ENCODE results near the gene IARS1. TPM values are rescaled to one million over a fixed set of nuclear protein-coding genes. Genes with fewer than 3 reads are reported as not detected.

Gene IARS1
- total RNA-seq, 1 experiment from 2014 or later: 220 TPM

DNA sequence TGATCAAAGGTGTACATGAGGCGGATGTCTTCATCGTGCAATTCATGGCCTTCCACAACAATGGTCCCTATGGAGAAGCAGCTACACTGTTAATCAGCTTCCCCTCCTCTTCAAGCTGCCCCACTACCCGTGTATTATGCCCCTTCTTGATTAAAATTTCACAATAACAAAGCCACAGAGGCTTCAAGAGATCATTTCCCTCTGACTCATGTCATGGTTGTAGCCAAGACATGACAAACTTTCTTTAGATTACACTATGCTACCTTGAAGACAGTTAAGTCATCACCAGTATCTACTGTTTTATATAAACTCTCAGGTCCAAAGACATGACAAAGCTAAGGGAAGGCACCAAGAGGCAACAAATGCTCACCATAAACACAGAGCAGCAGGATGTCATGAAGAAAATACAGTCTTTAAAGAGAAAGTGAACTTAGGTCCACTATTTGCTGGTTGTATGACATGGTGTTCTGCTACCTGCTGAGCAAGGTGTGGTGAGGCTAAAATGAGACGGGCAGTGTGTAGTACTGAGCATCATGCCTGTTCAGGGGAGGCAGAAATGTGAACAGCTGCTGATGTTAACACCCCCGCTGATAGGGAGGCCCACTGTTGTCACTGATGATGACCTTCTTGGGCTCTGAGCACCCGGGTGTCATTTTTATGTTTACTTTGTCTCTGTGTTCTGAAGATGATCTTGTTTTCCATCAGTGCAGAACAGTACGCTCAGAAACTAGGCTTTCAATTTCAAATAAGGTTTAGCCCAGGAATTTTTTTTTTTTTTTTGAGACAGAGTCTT is 48.3 kb downstream of the IARS1 start (continued):
- TF ChIP-seq, protein P1, sequence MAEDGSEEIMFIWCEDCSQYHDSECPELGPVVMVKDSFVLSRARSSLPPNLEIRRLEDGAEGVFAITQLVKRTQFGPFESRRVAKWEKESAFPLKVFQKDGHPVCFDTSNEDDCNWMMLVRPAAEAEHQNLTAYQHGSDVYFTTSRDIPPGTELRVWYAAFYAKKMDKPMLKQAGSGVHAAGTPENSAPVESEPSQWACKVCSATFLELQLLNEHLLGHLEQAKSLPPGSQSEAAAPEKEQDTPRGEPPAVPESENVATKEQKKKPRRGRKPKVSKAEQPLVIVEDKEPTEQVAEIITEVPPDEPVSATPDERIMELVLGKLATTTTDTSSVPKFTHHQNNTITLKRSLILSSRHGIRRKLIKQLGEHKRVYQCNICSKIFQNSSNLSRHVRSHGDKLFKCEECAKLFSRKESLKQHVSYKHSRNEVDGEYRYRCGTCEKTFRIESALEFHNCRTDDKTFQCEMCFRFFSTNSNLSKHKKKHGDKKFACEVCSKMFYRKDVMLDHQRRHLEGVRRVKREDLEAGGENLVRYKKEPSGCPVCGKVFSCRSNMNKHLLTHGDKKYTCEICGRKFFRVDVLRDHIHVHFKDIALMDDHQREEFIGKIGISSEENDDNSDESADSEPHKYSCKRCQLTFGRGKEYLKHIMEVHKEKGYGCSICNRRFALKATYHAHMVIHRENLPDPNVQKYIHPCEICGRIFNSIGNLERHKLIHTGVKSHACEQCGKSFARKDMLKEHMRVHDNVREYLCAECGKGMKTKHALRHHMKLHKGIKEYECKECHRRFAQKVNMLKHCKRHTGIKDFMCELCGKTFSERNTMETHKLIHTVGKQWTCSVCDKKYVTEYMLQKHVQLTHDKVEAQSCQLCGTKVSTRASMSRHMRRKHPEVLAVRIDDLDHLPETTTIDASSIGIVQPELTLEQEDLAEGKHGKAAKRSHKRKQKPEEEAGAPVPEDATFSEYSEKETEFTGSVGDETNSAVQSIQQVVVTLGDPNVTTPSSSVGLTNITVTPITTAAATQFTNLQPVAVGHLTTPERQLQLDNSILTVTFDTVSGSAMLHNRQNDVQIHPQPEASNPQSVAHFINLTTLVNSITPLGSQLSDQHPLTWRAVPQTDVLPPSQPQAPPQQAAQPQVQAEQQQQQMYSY (CRISPR knock-in tag; IDR thresholded peaks at IDR 0.05): no peak
- TF ChIP-seq, protein P2, sequence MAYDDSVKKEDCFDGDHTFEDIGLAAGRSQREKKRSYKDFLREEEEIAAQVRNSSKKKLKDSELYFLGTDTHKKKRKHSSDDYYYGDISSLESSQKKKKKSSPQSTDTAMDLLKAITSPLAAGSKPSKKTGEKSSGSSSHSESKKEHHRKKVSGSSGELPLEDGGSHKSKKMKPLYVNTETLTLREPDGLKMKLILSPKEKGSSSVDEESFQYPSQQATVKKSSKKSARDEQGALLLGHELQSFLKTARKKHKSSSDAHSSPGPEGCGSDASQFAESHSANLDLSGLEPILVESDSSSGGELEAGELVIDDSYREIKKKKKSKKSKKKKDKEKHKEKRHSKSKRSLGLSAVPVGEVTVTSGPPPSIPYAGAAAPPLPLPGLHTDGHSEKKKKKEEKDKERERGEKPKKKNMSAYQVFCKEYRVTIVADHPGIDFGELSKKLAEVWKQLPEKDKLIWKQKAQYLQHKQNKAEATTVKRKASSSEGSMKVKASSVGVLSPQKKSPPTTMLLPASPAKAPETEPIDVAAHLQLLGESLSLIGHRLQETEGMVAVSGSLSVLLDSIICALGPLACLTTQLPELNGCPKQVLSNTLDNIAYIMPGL (CRISPR knock-in tag; IDR thresholded peaks at IDR 0.05): no peak
- TF ChIP-seq, protein P3, sequence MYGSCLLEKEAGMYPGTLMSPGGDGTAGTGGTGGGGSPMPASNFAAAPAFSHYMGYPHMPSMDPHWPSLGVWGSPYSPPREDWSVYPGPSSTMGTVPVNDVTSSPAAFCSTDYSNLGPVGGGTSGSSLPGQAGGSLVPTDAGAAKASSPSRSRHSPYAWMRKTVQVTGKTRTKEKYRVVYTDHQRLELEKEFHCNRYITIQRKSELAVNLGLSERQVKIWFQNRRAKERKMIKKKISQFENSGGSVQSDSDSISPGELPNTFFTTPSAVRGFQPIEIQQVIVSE (CRISPR knock-in tag; IDR thresholded peaks at IDR 0.05; ENCODE audit: borderline replicate concordance): no peak
- TF ChIP-seq SMAD4 (CRISPR knock-in tag; IDR thresholded peaks at IDR 0.05) (no peak), CREM (CRISPR knock-in tag; IDR thresholded peaks at IDR 0.05) (no peak), EMX1 (CRISPR knock-in tag; IDR thresholded peaks at IDR 0.05) (no peak), ZNF121 (CRISPR knock-in tag; IDR thresholded peaks at IDR 0.05) (no peak)
- TF ChIP-seq, protein P4, sequence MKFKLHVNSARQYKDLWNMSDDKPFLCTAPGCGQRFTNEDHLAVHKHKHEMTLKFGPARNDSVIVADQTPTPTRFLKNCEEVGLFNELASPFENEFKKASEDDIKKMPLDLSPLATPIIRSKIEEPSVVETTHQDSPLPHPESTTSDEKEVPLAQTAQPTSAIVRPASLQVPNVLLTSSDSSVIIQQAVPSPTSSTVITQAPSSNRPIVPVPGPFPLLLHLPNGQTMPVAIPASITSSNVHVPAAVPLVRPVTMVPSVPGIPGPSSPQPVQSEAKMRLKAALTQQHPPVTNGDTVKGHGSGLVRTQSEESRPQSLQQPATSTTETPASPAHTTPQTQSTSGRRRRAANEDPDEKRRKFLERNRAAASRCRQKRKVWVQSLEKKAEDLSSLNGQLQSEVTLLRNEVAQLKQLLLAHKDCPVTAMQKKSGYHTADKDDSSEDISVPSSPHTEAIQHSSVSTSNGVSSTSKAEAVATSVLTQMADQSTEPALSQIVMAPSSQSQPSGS (CRISPR knock-in tag; IDR thresholded peaks at IDR 0.05; ENCODE audit: borderline replicate concordance, low read depth): no peak
- TF ChIP-seq, protein P5, sequence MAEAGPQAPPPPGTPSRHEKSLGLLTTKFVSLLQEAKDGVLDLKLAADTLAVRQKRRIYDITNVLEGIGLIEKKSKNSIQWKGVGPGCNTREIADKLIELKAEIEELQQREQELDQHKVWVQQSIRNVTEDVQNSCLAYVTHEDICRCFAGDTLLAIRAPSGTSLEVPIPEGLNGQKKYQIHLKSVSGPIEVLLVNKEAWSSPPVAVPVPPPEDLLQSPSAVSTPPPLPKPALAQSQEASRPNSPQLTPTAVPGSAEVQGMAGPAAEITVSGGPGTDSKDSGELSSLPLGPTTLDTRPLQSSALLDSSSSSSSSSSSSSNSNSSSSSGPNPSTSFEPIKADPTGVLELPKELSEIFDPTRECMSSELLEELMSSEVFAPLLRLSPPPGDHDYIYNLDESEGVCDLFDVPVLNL (CRISPR knock-in tag; IDR thresholded peaks at IDR 0.05; ENCODE audit: borderline replicate concordance, low read depth): no peak
- TF ChIP-seq, protein P6, sequence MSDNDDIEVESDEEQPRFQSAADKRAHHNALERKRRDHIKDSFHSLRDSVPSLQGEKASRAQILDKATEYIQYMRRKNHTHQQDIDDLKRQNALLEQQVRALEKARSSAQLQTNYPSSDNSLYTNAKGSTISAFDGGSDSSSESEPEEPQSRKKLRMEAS (CRISPR knock-in tag; IDR thresholded peaks at IDR 0.05): no peak

Small RNAs within 50 kb of the gene (microRNA-seq; reads per million reads assigned to microRNA genes)
- gene MIR3651 (ENCODE audit: borderline number of aligned reads): 2.1 reads per million

Other genes starting within 250 kb of the IARS1 start
- gene SPTLC1, start 178.3 kb downstream of the IARS1 start, total RNA-seq (2021): 81.2 to 86.4 TPM (median 84.4 TPM) in 3 replicates
- gene NOL8, start 31.7 kb upstream of the IARS1 start, total RNA-seq (2021): 26.6 to 32.3 TPM (median 32.2 TPM) in 3 replicates
- gene CENPP, start 32.3 kb upstream of the IARS1 start, total RNA-seq (2021): 12.2 to 15.0 TPM (median 14.3 TPM) in 3 replicates
- gene OGN, start 110.9 kb upstream of the IARS1 start, total RNA-seq (2021): 0.11 TPM in 1 of 3 replicates, not detected in the others
- gene OMD, start 130.8 kb upstream of the IARS1 start, total RNA-seq (2021): not detected in 3 replicates
- gene ASPN, start 188.8 kb upstream of the IARS1 start, total RNA-seq (2021): not detected in 3 replicates
- not detected in 3 replicates for gene ECM2, start 242.3 kb upstream of the IARS1 start, total RNA-seq (2021)

Measured in WTC11 (cell line).